H9 (cell line): ENCODE measurements around the gene PHOX2A. TPM values are rescaled to one million over a fixed set of nuclear protein-coding genes. Genes with fewer than 3 reads are reported as not detected.

Source experiments
- DNase-seq: peaks from one replicate; pipeline ENCODE4 v3.0.0-alpha.2; 2017
- H2AFZ ChIP-seq: one replicate; pipeline ENCODE4 v1.6.1; 2013; ENCODE audit warnings: mild to moderate bottlenecking, low read length, control low read depth, moderate library complexity
- H2AK5ac ChIP-seq: 2 replicates; pipeline ENCODE4 v1.6.1; 2013; ENCODE audit warnings: low read length, control low read depth, mixed read lengths; ENCODE audit not compliant: insufficient read length
- H2BK120ac ChIP-seq: one replicate; pipeline ENCODE4 v1.6.1; 2013; ENCODE audit warnings: low read depth, mild to moderate bottlenecking, low read length, control low read depth, inconsistent platforms; ENCODE audit not compliant: poor library complexity, severe bottlenecking
- H2BK12ac ChIP-seq: 2 replicates; pipeline ENCODE4 v1.6.1; 2013; ENCODE audit warnings: low read length, control low read depth, mixed read lengths, low read depth; ENCODE audit not compliant: insufficient read length
- H2BK15ac ChIP-seq: 2 replicates; pipeline ENCODE4 v1.6.1; 2013; ENCODE audit warnings: low read depth, low read length, control low read depth
- H2BK20ac ChIP-seq: one replicate; pipeline ENCODE4 v1.6.1; 2013; ENCODE audit warnings: low read depth, mild to moderate bottlenecking, low read length, control low read depth, inconsistent platforms; ENCODE audit not compliant: poor library complexity, severe bottlenecking
- H2BK5ac ChIP-seq: 2 replicates; pipeline ENCODE4 v1.6.1; 2013; ENCODE audit warnings: low read length, control low read depth, mixed read lengths; ENCODE audit not compliant: insufficient read length
- H3K14ac ChIP-seq: 2 replicates; pipeline ENCODE4 v1.6.1; 2013; ENCODE audit warnings: low read length, control low read depth; ENCODE audit not compliant: insufficient read depth
- H3K18ac ChIP-seq: 2 replicates; pipeline ENCODE4 v1.6.1; 2013; ENCODE audit warnings: low read depth, mild to moderate bottlenecking, mixed read lengths, low read length, control low read depth; ENCODE audit not compliant: insufficient read length
- H3K23ac ChIP-seq: 2 replicates; pipeline ENCODE4 v1.6.1; 2013; ENCODE audit warnings: low read length, control low read depth, mixed read lengths, low read depth; ENCODE audit not compliant: insufficient read length
- H3K23me2 ChIP-seq: 2 replicates; pipeline ENCODE4 v1.6.1; 2013; ENCODE audit warnings: low read depth, mild to moderate bottlenecking, mixed read lengths, low read length, control low read depth; ENCODE audit not compliant: insufficient read length, poor library complexity, severe bottlenecking
- H3K27ac ChIP-seq: 2 replicates; pipeline ENCODE4 v1.5.1; 2013; ENCODE audit warnings: low read length, control low read depth, mixed read lengths, low read depth; ENCODE audit not compliant: insufficient read length
- H3K27me3 ChIP-seq: 2 replicates; pipeline ENCODE4 v1.6.1; 2013; ENCODE audit warnings: low read length, control low read depth, inconsistent platforms; ENCODE audit not compliant: insufficient read depth
- H3K4ac ChIP-seq: 2 replicates; pipeline ENCODE4 v1.6.1; 2013; ENCODE audit warnings: low read depth, mild to moderate bottlenecking, control low read depth, inconsistent platforms, low read length, moderate library complexity
- H3K4me1 ChIP-seq: 2 replicates; pipeline ENCODE4 v1.6.1; 2013; ENCODE audit warnings: low read length, control low read depth, inconsistent platforms; ENCODE audit not compliant: insufficient read depth
- H3K4me2 ChIP-seq: 2 replicates; pipeline ENCODE4 v1.6.1; 2013; ENCODE audit warnings: low read length, control low read depth, mixed read lengths; ENCODE audit not compliant: insufficient read length, insufficient read depth
- H3K56ac ChIP-seq: 2 replicates; pipeline ENCODE4 v1.6.1; 2013; ENCODE audit warnings: low read depth, mild to moderate bottlenecking, mixed read lengths, low read length, control low read depth; ENCODE audit not compliant: insufficient read length
- H3K79me1 ChIP-seq: 2 replicates; pipeline ENCODE4 v1.6.1; 2013; ENCODE audit warnings: low read depth, mild to moderate bottlenecking, moderate library complexity, low read length, control low read depth, inconsistent platforms; ENCODE audit not compliant: insufficient read depth, poor library complexity, severe bottlenecking
- H3K79me2 ChIP-seq: 2 replicates; pipeline ENCODE4 v1.6.1; 2013; ENCODE audit warnings: low read length, control low read depth, inconsistent platforms; ENCODE audit not compliant: insufficient read depth
- H3K9ac ChIP-seq: 2 replicates; pipeline ENCODE4 v1.6.1; 2013; ENCODE audit warnings: low read length, control low read depth, mixed read lengths; ENCODE audit not compliant: insufficient read length; ENCODE audit errors: extremely low read depth
- H3K9me3 ChIP-seq: one replicate; pipeline ENCODE4 v1.6.1; 2013; ENCODE audit warnings: low read depth, low read length, inconsistent platforms; ENCODE audit not compliant: control insufficient read depth
- H3T11ph ChIP-seq: one replicate; pipeline ENCODE4 v1.6.1; 2013; ENCODE audit warnings: mild to moderate bottlenecking, low read length, control low read depth, inconsistent platforms
- H4K20me1 ChIP-seq: one replicate; pipeline ENCODE4 v1.6.1; 2013; ENCODE audit not compliant: control insufficient read depth, insufficient read length, insufficient read depth
- H4K5ac ChIP-seq: 2 replicates; pipeline ENCODE4 v1.6.1; 2013; ENCODE audit warnings: low read depth, mild to moderate bottlenecking, mixed read lengths, low read length, control low read depth; ENCODE audit not compliant: insufficient read length
- H4K8ac ChIP-seq: replicated peaks from 2 replicates; pipeline ENCODE4 v1.6.1; 2013; ENCODE audit warnings: low read length, control low read depth, mixed read lengths, low read depth; ENCODE audit not compliant: insufficient read length
- H4K91ac ChIP-seq: 2 replicates; pipeline ENCODE4 v1.6.1; 2013; ENCODE audit warnings: low read depth, mild to moderate bottlenecking, moderate library complexity, mixed read lengths, low read length, control low read depth; ENCODE audit not compliant: insufficient read length
- H3K27ac Mint-ChIP-seq, 3 experiments: 2 replicates in 2 of 3; 3 replicates in 1 of 3; pipeline ENCODE4 v1.8.0; 2020 to 2021; ENCODE audit warnings: mixed read lengths in 3 of 3, mild to moderate bottlenecking in 1 of 3, moderate library complexity in 1 of 3
- H3K27me3 Mint-ChIP-seq: 2 replicates; pipeline ENCODE4 v1.8.0; 2021; ENCODE audit warnings: low read depth, mild to moderate bottlenecking, moderate library complexity, mixed read lengths
- H3K36me3 Mint-ChIP-seq, 3 experiments: 2 replicates in 2 of 3; 3 replicates in 1 of 3; pipeline ENCODE4 v1.8.0; 2020 to 2021; ENCODE audit warnings: low read depth in 3 of 3, mixed read lengths in 3 of 3; ENCODE audit not compliant: insufficient read depth in 1 of 3
- H3K4me1 Mint-ChIP-seq, 2 experiments: 2 replicates each; pipeline ENCODE4 v1.8.0; 2020; ENCODE audit warnings: mixed read lengths in 2 of 2
- H3K4me3 Mint-ChIP-seq, 2 experiments: 2 replicates in 1 of 2; 3 replicates in 1 of 2; pipeline ENCODE4 v1.8.0; 2020 to 2021; ENCODE audit warnings: mild to moderate bottlenecking in 2 of 2, mixed read lengths in 2 of 2, moderate library complexity in 1 of 2
- H3K9me3 Mint-ChIP-seq, 2 experiments: 2 replicates in 1 of 2; 3 replicates in 1 of 2; pipeline ENCODE4 v1.8.0; 2020; ENCODE audit warnings: mild to moderate bottlenecking in 2 of 2, mixed read lengths in 2 of 2, moderate library complexity in 1 of 2
- WGBS: extraction: QIAGEN DNeasy Blood & Tissue Kit; methylation state at CpG from one replicate; pipeline ENCODE4 v1.1.7; 2013; ENCODE audit warnings: missing lambda C conversion rate, low lambda C conversion rate, mixed read lengths; ENCODE audit not compliant: insufficient read length; ENCODE audit errors: extremely low coverage; 5-methylcytosine and 5-hydroxymethylcytosine counted together
- total RNA-seq: library from RNA; stranded (reverse); gene quantifications from 2 replicates; pipeline ENCODE4 v1.2.1, GENCODE V29; 2021
- TF ChIP-seq, protein P1 (sequence below): fragments of 200-600 bp; sonication (generic); conservative IDR thresholded peaks from 3 replicates; pipeline ENCODE4 v1.8.0; 2021; ENCODE audit warnings: antibody characterized with exemption, mild to moderate bottlenecking

The PHOX2A gene
- total RNA-seq, 1 experiment from 2014 or later = 1.4 TPM

DNA sequence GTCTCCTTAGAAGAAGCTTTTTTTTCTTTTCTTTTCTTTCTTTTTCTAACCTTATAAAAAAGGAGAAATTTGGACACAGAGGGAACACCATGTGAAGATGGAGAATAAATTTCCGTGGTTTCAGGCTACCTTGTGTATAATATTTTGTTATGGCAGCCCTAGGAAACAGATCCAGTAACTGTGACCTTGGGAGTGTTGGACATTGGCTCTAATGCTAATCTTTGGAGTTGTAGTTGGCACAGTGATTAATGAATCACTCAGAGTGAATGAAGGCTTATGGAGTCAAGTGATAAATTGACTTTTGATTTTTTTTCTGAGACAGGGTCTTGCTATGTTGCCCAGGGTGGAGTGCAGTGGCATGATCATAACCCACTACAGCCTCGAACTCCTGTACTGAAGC, 15.5 kb upstream of the PHOX2A start:
- TF ChIP-seq, protein P1, sequence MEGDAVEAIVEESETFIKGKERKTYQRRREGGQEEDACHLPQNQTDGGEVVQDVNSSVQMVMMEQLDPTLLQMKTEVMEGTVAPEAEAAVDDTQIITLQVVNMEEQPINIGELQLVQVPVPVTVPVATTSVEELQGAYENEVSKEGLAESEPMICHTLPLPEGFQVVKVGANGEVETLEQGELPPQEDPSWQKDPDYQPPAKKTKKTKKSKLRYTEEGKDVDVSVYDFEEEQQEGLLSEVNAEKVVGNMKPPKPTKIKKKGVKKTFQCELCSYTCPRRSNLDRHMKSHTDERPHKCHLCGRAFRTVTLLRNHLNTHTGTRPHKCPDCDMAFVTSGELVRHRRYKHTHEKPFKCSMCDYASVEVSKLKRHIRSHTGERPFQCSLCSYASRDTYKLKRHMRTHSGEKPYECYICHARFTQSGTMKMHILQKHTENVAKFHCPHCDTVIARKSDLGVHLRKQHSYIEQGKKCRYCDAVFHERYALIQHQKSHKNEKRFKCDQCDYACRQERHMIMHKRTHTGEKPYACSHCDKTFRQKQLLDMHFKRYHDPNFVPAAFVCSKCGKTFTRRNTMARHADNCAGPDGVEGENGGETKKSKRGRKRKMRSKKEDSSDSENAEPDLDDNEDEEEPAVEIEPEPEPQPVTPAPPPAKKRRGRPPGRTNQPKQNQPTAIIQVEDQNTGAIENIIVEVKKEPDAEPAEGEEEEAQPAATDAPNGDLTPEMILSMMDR = no peak
- H4K20me1 ChIP-seq = no peaks in the 10 kb centered on the region
- H3K4ac ChIP-seq = no peak overlapping the region
- H3K14ac ChIP-seq = no peak overlapping the region
- no peak overlapping the region for H3K27ac ChIP-seq
- H3K79me2 ChIP-seq = no peaks in the 10 kb centered on the region
- H4K8ac ChIP-seq = no peak overlapping the region
- no peak overlapping the region for H2AFZ ChIP-seq
- H3K9me3 Mint-ChIP-seq = peaks cover 0 to 6% of the 10 kb centered on the region in 2 experiments; a peak in 3 of 5 replicates
- H3K23me2 ChIP-seq = no peaks in the 10 kb centered on the region
- H3T11ph ChIP-seq = no peak overlapping the region
- H3K4me1 Mint-ChIP-seq = peaks cover 10 to 11% of the 10 kb centered on the region in 2 experiments
- H3K56ac ChIP-seq = no peak overlapping the region
- no peak overlapping the region for H3K18ac ChIP-seq
- H3K23ac ChIP-seq = no peak overlapping the region
- H3K4me1 ChIP-seq = no peaks in the 10 kb centered on the region
- no peaks in the 10 kb centered on the region for H3K9me3 ChIP-seq
- no peak overlapping the region for H3K27ac Mint-ChIP-seq
- no peak overlapping the region for H4K5ac ChIP-seq
- H3K4me2 ChIP-seq = no peak overlapping the region
- H3K36me3 Mint-ChIP-seq = no peaks in the 10 kb centered on the region
- H2BK20ac ChIP-seq = no peak overlapping the region
- H4K91ac ChIP-seq = no peak overlapping the region
- DNase-seq = no peak
- no peak overlapping the region for H2BK120ac ChIP-seq
- no peak overlapping the region for H2BK12ac ChIP-seq
- H2AK5ac ChIP-seq = no peak overlapping the region
- H3K27me3 ChIP-seq = no peaks in the 10 kb centered on the region
- H3K79me1 ChIP-seq = no peaks in the 10 kb centered on the region
- no peak overlapping the region for H3K4me3 Mint-ChIP-seq
- WGBS = no CpG with 5 or more reads among the region's 2 CpGs
- no peak overlapping the region for H2BK5ac ChIP-seq
- H3K9ac ChIP-seq = no peak overlapping the region
- no peak overlapping the region for H2BK15ac ChIP-seq
- H3K27me3 Mint-ChIP-seq = peaks cover 6% of the 10 kb centered on the region
